ENCODE results near the gene P2RX1. TPM values are rescaled to one million over a fixed set of nuclear protein-coding genes. Genes with fewer than 3 reads are reported as not detected.

Gene P2RX1
- total RNA-seq, 1 experiment from 2014 or later: not detected

DNA sequence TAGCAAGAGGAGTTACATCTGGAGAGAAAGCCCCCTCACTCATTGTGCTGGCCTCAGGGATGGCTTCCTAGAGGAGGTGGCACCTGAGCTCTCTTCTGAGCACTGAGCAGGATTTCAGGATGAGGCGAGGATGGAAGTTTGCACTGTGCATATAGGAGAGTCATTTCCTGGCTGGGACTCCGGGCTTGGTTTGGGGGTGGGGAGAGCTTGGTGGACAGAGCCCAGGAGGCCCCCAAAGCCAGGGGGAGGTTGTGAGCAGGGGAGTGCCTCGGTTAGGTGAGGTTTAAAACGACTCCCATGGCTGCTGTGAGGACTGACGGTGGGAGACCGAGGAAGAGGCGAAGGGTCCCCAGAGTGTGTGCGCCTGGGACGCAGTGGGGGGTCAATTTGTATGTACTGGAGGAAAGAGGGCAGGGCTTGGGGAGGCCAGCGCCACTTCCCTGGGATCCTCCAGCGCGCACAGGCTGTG is 24.6 kb downstream of the P2RX1 start:
- peaks cover 60% of the 10 kb centered on the region for H3F3A ChIP-seq (ENCODE audit: insufficient read depth, low read depth)
- 0 out of 2 replicates have a peak overlapping the region, but pooled peaks have one; percentile 84 for H2AFZ ChIP-seq
- peaks cover 78% of the 10 kb centered on the region for H3K4me1 ChIP-seq (replicated peaks; ENCODE audit: insufficient read depth)
- no peaks in the 10 kb centered on the region for H4K20me1 ChIP-seq (ENCODE audit: insufficient read depth)
- intact Hi-C loops (cut with micrococcal nuclease; ENCODE audit: unreplicated experiment): loop anchor here (5.0 to 10.0 kb wide), 4 partner anchors 44 to 847 kb away; partner anchors contain the start of gene NCBP3
- H3K4me3 ChIP-seq: peak overlapping the region; percentile 94; the same call in 1 of the 2 replicates
- no peak for TF ChIP-seq EZH2 (IDR thresholded peaks at IDR 0.05; ENCODE audit: low read depth)
- TF ChIP-seq, protein P1, sequence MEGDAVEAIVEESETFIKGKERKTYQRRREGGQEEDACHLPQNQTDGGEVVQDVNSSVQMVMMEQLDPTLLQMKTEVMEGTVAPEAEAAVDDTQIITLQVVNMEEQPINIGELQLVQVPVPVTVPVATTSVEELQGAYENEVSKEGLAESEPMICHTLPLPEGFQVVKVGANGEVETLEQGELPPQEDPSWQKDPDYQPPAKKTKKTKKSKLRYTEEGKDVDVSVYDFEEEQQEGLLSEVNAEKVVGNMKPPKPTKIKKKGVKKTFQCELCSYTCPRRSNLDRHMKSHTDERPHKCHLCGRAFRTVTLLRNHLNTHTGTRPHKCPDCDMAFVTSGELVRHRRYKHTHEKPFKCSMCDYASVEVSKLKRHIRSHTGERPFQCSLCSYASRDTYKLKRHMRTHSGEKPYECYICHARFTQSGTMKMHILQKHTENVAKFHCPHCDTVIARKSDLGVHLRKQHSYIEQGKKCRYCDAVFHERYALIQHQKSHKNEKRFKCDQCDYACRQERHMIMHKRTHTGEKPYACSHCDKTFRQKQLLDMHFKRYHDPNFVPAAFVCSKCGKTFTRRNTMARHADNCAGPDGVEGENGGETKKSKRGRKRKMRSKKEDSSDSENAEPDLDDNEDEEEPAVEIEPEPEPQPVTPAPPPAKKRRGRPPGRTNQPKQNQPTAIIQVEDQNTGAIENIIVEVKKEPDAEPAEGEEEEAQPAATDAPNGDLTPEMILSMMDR (conservative IDR thresholded peaks at IDR 0.05): no peak
- BruUV-seq (replicated peaks): no TSS peak
- peaks cover 19% of the 10 kb centered on the region for H3K79me2 ChIP-seq (ENCODE audit: low read depth)
- no peaks in the 10 kb centered on the region for H3K27me3 ChIP-seq (ENCODE audit: insufficient read depth, low read depth)
- no peak overlapping the region for H3K27ac ChIP-seq
- H3K9me3 ChIP-seq (ENCODE audit: insufficient read depth, low read depth): no peaks in the 10 kb centered on the region
- H3K9me2 ChIP-seq (ENCODE audit: insufficient read depth): no peaks in the 10 kb centered on the region
- DNase-seq: no peak
- H3K4me2 ChIP-seq: peak overlapping the region; percentile 92
- CTCF ChIA-PET: interaction anchor here (0.7 kb wide), 1 partner anchor 157 kb away, joined by 3 read pairs; no protein-coding TSS in a partner anchor
- POLR2A ChIA-PET (ENCODE audit: unreplicated experiment): no interaction called here
- no peaks in the 10 kb centered on the region for H3K36me3 ChIP-seq (ENCODE audit: low read depth)

DNA sequence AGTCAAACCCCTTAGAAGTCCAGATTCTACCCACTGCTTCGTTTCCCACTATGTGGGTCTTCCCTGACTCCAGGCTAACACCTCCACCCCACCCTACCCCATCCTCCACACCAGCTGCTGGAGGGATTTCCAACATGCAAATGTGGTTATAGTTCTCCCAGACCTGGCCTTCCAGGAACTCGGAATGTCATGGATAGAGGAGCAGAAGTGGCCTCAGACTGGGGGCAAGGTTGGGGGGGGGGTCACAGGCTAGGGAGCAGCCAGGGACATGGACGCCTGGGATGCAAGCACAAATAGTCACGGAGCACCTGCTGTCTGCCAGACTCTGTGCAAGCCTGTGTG is 25.4 kb downstream of the P2RX1 start:
- ChIA-PET CTCF (interaction anchor here (1.4 kb wide), 1 partner anchor 45 kb away, joined by 7 read pairs; the partner anchor contains the start of gene NCBP3), POLR2A (ENCODE audit: unreplicated experiment) (interaction anchor here (0.7 kb wide), 1 partner anchor 66 kb away, joined by 4 read pairs; no protein-coding TSS in a partner anchor)
- no peaks in the 10 kb centered on the region for H3K36me3 ChIP-seq (ENCODE audit: low read depth)
- DNase-seq: no peak
- H3K27me3 ChIP-seq (ENCODE audit: insufficient read depth, low read depth): no peaks in the 10 kb centered on the region
- no peak overlapping the region for H3K4me3 ChIP-seq
- 0 out of 2 replicates have a peak overlapping the region, but pooled peaks have one; percentile 44 for H3K27ac ChIP-seq
- peaks cover 24% of the 10 kb centered on the region for H3K79me2 ChIP-seq (ENCODE audit: low read depth)
- H2AFZ ChIP-seq: no peak overlapping the region
- intact Hi-C loops (cut with micrococcal nuclease; ENCODE audit: unreplicated experiment): loop anchor here (5.0 to 10.0 kb wide), 4 partner anchors 44 to 846 kb away; partner anchors contain the start of gene NCBP3
- no peaks in the 10 kb centered on the region for H3K9me2 ChIP-seq (ENCODE audit: insufficient read depth)
- H3K4me1 ChIP-seq (replicated peaks; ENCODE audit: insufficient read depth): peaks cover 84% of the 10 kb centered on the region
- peak overlapping the region; percentile 92 for H3K4me2 ChIP-seq
- TF ChIP-seq, protein P1 (conservative IDR thresholded peaks at IDR 0.05): no peak
- TF ChIP-seq EZH2 (IDR thresholded peaks at IDR 0.05; ENCODE audit: low read depth): no peak
- no peaks in the 10 kb centered on the region for H4K20me1 ChIP-seq (ENCODE audit: insufficient read depth)
- H3K9me3 ChIP-seq (ENCODE audit: insufficient read depth, low read depth): no peaks in the 10 kb centered on the region
- peaks cover 65% of the 10 kb centered on the region for H3F3A ChIP-seq (ENCODE audit: insufficient read depth, low read depth)
- BruUV-seq (replicated peaks): no TSS peak

DNA sequence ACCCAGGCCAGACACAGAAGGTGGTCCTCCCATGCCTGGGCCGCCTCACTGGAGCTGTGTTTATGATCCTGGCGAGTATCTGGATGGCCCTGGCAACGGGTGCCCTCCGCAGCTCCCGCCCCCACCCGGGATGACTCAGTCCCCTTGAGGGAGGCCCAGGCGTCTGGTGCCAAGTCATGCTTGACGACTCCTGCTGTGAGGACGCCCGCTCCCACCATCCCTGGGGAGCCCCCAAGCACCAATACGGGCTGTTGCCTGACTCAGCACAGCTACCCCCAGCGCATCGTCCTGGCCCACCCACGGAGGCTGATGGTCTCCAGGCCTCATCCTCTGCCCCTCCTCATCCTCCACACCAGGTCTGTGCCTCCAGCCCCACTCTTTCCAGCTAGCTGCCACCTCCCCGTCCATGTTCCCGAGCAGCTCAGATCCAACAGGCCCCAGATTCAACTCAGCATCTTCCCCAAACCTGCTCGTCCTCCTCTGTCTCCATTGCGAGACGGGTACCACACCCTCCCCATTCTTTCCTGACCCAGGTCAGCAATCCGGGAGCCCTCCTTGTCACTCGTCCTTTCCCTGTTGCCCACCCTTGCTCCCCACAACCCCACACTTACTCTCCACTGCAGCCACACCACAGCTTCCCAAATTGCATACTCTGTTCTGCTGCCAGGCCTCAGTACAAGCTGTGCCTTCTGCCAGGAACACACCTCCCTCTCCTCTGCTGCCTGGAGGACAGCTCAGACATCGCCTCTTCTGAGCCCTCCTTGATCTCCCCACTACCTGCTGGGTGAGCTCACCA is 26.0 kb downstream of the P2RX1 start:
- peak; percentile 78 to 95 for DNase-seq
- Histone ChIP-seq H2AFZ (no peak overlapping the region), H3K9me2 (ENCODE audit: insufficient read depth) (no peaks in the 10 kb centered on the region), H4K20me1 (ENCODE audit: insufficient read depth) (no peaks in the 10 kb centered on the region), H3K36me3 (ENCODE audit: low read depth) (no peaks in the 10 kb centered on the region), H3K9me3 (ENCODE audit: insufficient read depth, low read depth) (no peaks in the 10 kb centered on the region), H3K27me3 (ENCODE audit: insufficient read depth, low read depth) (no peaks in the 10 kb centered on the region), H3K4me1 (replicated peaks; ENCODE audit: insufficient read depth) (peaks cover 83% of the 10 kb centered on the region), H3K4me3 (no peak overlapping the region; the same call in 1 of the 2 replicates), H3K27ac (peak overlapping the region; percentile 44), H3F3A (ENCODE audit: insufficient read depth, low read depth) (peaks cover 65% of the 10 kb centered on the region), H3K4me2 (peak overlapping the region; percentile 92), H3K79me2 (ENCODE audit: low read depth) (peaks cover 24% of the 10 kb centered on the region)
- POLR2A ChIA-PET (ENCODE audit: unreplicated experiment): interaction anchor here (0.7 kb wide), 1 partner anchor 66 kb away, joined by 4 read pairs; no protein-coding TSS in a partner anchor
- TF ChIP-seq EZH2 (IDR thresholded peaks at IDR 0.05; ENCODE audit: low read depth): no peak
- intact Hi-C loops (cut with micrococcal nuclease; ENCODE audit: unreplicated experiment): loop anchor here (5.0 to 10.0 kb wide), 4 partner anchors 43 to 845 kb away; partner anchors contain the start of gene NCBP3
- CTCF ChIA-PET: interaction anchor here (1.4 to 1.7 kb wide), 2 partner anchors 24 to 44 kb away, joined by 4 to 7 read pairs; partner anchors contain the start of gene NCBP3
- BruUV-seq (replicated peaks): TSS peak; percentile 4

All from PC-9 (cell line).